Measurements from ENCODE around the gene FGR.

DNA sequence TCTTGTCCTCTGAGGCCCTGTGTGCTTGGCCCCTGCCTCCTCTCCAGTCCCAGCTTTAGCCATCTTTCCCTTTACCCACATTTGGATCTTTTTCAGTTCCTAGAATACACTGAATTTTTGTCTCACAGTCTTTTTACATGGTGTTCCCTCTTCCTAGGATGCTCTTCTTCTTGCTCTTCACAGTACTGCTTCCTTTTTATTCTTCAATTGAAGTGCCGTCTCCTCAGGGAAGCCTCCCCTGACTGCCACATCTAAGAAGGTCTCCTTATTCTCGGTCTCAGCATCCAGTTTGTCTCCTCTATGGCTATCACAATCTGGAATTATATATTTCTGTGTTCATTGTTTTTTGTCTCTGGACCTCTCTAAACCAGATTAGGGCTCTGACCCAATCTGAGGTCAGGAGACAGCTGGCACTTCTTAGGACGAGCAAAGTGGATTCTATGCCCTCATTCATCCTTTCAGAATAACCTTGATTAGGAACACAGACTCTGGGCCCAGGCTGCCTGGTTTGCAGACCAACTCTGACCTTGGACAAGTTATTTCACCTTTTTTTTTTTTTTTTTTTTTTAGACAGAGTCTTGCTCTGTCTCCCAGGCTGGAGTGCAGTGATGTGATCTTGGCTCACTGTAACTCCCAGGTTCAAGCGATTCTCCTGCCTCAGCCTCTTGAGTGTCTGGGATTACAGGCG, 3.2 kb upstream of the FGR start:
- TF ChIP-seq, protein P1, sequence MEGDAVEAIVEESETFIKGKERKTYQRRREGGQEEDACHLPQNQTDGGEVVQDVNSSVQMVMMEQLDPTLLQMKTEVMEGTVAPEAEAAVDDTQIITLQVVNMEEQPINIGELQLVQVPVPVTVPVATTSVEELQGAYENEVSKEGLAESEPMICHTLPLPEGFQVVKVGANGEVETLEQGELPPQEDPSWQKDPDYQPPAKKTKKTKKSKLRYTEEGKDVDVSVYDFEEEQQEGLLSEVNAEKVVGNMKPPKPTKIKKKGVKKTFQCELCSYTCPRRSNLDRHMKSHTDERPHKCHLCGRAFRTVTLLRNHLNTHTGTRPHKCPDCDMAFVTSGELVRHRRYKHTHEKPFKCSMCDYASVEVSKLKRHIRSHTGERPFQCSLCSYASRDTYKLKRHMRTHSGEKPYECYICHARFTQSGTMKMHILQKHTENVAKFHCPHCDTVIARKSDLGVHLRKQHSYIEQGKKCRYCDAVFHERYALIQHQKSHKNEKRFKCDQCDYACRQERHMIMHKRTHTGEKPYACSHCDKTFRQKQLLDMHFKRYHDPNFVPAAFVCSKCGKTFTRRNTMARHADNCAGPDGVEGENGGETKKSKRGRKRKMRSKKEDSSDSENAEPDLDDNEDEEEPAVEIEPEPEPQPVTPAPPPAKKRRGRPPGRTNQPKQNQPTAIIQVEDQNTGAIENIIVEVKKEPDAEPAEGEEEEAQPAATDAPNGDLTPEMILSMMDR (IDR thresholded peaks at IDR 0.05; ENCODE audit: insufficient read depth, low read length, poor library complexity, severe bottlenecking), result no peak
- TF ChIP-seq EZH2phosphoT487 (conservative IDR thresholded peaks at IDR 0.05; ENCODE audit: low read length), result no peak

Data from SU-DHL-6 (cell line).